NCI-H1105 treated with DMSO at 0.1 percent for 48 hours (cell line): ENCODE measurements around the gene THBD.

Experiments
- DNase-seq: peaks from one replicate; lab custom pipeline; 2025; lab: John Stamatoyannopoulos, UW

Gene THBD

GRCh38 chr20:23061734-23062561, 12.5 kb upstream of the THBD start:
- DNase-seq, result peak; percentile 64

- DNase-seq, result no peak
Observed at GRCh38 chr20:23061262-23061661, 11.8 kb upstream of the THBD start.

GRCh38 chr20:23060629-23061028, 11.2 kb upstream of the THBD start:
- no peak for DNase-seq

- no peak for DNase-seq
Observed at GRCh38 chr20:23059846-23060245, 10.4 kb upstream of the THBD start.

GRCh38 chr20:23059001-23059400, 9.5 kb upstream of the THBD start:
- DNase-seq, result no peak

- no peak for DNase-seq
Observed at GRCh38 chr20:23058240-23058639, 8.8 kb upstream of the THBD start.

GRCh38 chr20:23052904-23053303, 3.4 kb upstream of the THBD start:
- no peak for DNase-seq

GRCh38 chr20:23050847-23051627, 1.6 kb upstream of the THBD start:
- DNase-seq, result no peak

- no peak for DNase-seq
Observed at GRCh38 chr20:23050076-23050838, 785 bp upstream of the THBD start.

- DNase-seq, result no peak
Observed at GRCh38 chr20:23048283-23049200, 930 bp downstream of the THBD start.

GRCh38 chr20:23047738-23048214, 1.7 kb downstream of the THBD start:
- DNase-seq, result no peak

- no peak for DNase-seq
Observed at GRCh38 chr20:23047001-23047737, 2.3 kb downstream of the THBD start.

- DNase-seq, result no peak
Observed at GRCh38 chr20:23046431-23046830, 3.0 kb downstream of the THBD start.

GRCh38 chr20:23043376-23043775, 6.1 kb downstream of the THBD start:
- no peak for DNase-seq

- peak; percentile 79 for DNase-seq
Observed at GRCh38 chr20:23042270-23042669, 7.2 kb downstream of the THBD start.

- no peak for DNase-seq
Observed at GRCh38 chr20:23039885-23040508, 9.5 kb downstream of the THBD start.

- DNase-seq, result no peak
Observed at GRCh38 chr20:23039136-23039875, 10.2 kb downstream of the THBD start.

GRCh38 chr20:23037017-23037481, 12.4 kb downstream of the THBD start:
- DNase-seq, result peak; percentile 14

GRCh38 chr20:23036371-23036770, 13.1 kb downstream of the THBD start:
- DNase-seq, result no peak
